CD14-positive monocyte (primary cell): Measurements from ENCODE around the gene RHOT2. TPM values are rescaled to one million over a fixed set of nuclear protein-coding genes. Genes with fewer than 3 reads are reported as not detected.

ENCODE experiments used
- DNase-seq, 3 donors: peaks; one replicate each; pipeline ENCODE4 v3.0.0-alpha.2; 2011 to 2022
- H2AFZ ChIP-seq: 2 replicates; pipeline ENCODE4 v1.6.0; 2012; ENCODE audit warnings: mild to moderate bottlenecking, low read depth, low read length, inconsistent platforms; ENCODE audit not compliant: insufficient read depth, poor library complexity, severe bottlenecking
- H3K27ac ChIP-seq, 2 donors: 1 replicate in 1 of 2; 2 replicates in 1 of 2; pipeline ENCODE4 v1.5.1; 2012 to 2013; ENCODE audit warnings: low read length in 2 of 2, control low read depth in 1 of 2, inconsistent platforms in 1 of 2, low read depth in 1 of 2, mild to moderate bottlenecking in 1 of 2
- H3K27me3 ChIP-seq, 2 donors: one replicate each; pipeline versions ENCODE4 v1.6.0 to v1.6.1; 2011 to 2013; ENCODE audit warnings: low read length in 2 of 2; ENCODE audit not compliant: control insufficient read depth in 2 of 2, insufficient read depth in 2 of 2
- H3K36me3 ChIP-seq, 2 donors: replicated peaks in 1 of 2; 1 replicate in 1 of 2; 2 replicates in 1 of 2; pipeline versions ENCODE4 v1.5.1 to v1.6.1; 2012 to 2013; ENCODE audit warnings: low read length in 2 of 2, control low read depth in 1 of 2, inconsistent platforms in 1 of 2, mild to moderate bottlenecking in 1 of 2; ENCODE audit not compliant: insufficient read depth in 2 of 2, control insufficient read depth in 1 of 2
- H3K4me1 ChIP-seq, 2 donors: 1 replicate in 1 of 2; 2 replicates in 1 of 2; pipeline versions ENCODE4 v1.5.1 to v1.6.1; 2012 to 2013; ENCODE audit warnings: low read length in 2 of 2, control low read depth in 1 of 2, inconsistent platforms in 1 of 2, mild to moderate bottlenecking in 1 of 2, moderate library complexity in 1 of 2; ENCODE audit not compliant: insufficient read depth in 2 of 2, control insufficient read depth in 1 of 2
- H3K4me2 ChIP-seq: replicated peaks from 2 replicates; pipeline ENCODE3; 2012; ENCODE audit warnings: low read length, moderate library complexity, mild to moderate bottlenecking; ENCODE audit not compliant: poor library complexity, severe bottlenecking; ENCODE audit errors: extremely low read depth
- H3K4me3 ChIP-seq, 3 experiments: fragments of 200-600 bp in 1 of 3; sonication (generic) in 1 of 3; replicated peaks in 1 of 3; 1 replicate in 2 of 3; 2 replicates in 1 of 3; pipeline ENCODE4 v1.5.1; 2011 to 2013; ENCODE audit warnings: low read length in 3 of 3, mild to moderate bottlenecking in 3 of 3, control low read depth in 2 of 3, low read depth in 2 of 3, inconsistent platforms in 1 of 3, moderate library complexity in 1 of 3
- H3K79me2 ChIP-seq: 2 replicates; pipeline ENCODE4 v1.6.0; 2012; ENCODE audit warnings: mild to moderate bottlenecking, control low read depth, inconsistent platforms, low read length, moderate library complexity; ENCODE audit not compliant: insufficient read depth
- H3K9ac ChIP-seq: 2 replicates; pipeline ENCODE4 v1.6.0; 2017; ENCODE audit warnings: low read length, mild to moderate bottlenecking; ENCODE audit not compliant: insufficient read depth, poor library complexity, severe bottlenecking
- H3K9me3 ChIP-seq, 2 donors: replicated peaks in 1 of 2; 1 replicate in 1 of 2; 2 replicates in 1 of 2; pipeline versions ENCODE4 v1.5.1 to v1.6.1; 2012 to 2013; ENCODE audit warnings: low read length in 2 of 2, control low read depth in 1 of 2; ENCODE audit not compliant: control insufficient read depth in 1 of 2, insufficient read depth in 1 of 2
- H4K20me1 ChIP-seq: 2 replicates; pipeline ENCODE4 v1.6.0; 2012; ENCODE audit warnings: mild to moderate bottlenecking, low read length, control low read depth, moderate library complexity; ENCODE audit not compliant: insufficient read depth
- H3K27ac Mint-ChIP-seq, 7 donors: one replicate each; pipeline ENCODE4 v1.8.0; 2020; ENCODE audit warnings: mild to moderate bottlenecking in 7 of 7, mixed read lengths in 7 of 7, moderate library complexity in 6 of 7, inconsistent platforms in 2 of 7
- H3K27me3 Mint-ChIP-seq, 3 donors: one replicate each; pipeline ENCODE4 v1.8.0; 2021 to 2022; ENCODE audit warnings: low read depth in 3 of 3, mild to moderate bottlenecking in 3 of 3, mixed read lengths in 3 of 3, moderate library complexity in 3 of 3, inconsistent platforms in 1 of 3
- H3K36me3 Mint-ChIP-seq, 2 donors: one replicate each; pipeline ENCODE4 v1.8.0; 2020; ENCODE audit warnings: mixed read lengths in 2 of 2, inconsistent platforms in 1 of 2, mild to moderate bottlenecking in 1 of 2
- H3K4me1 Mint-ChIP-seq: one replicate; pipeline ENCODE4 v1.8.0; 2020; ENCODE audit warnings: mild to moderate bottlenecking, mixed read lengths
- H3K4me3 Mint-ChIP-seq, 2 donors: one replicate each; pipeline ENCODE4 v1.8.0; 2020; ENCODE audit warnings: mild to moderate bottlenecking in 2 of 2, mixed read lengths in 2 of 2, moderate library complexity in 1 of 2
- H3K9me3 Mint-ChIP-seq, 7 donors: one replicate each; pipeline ENCODE4 v1.8.0; 2020 to 2022; ENCODE audit warnings: mixed read lengths in 7 of 7, mild to moderate bottlenecking in 6 of 7, moderate library complexity in 6 of 7, inconsistent platforms in 2 of 7
- WGBS: methylation state at CpG from one replicate; pipeline ENCODE4 v1.1.5; 2013; ENCODE audit warnings: missing lambda C conversion rate; ENCODE audit not compliant: insufficient coverage; 5-methylcytosine and 5-hydroxymethylcytosine counted together
- intact Hi-C, 2 donors: fragments of 100-400 bp; cut with micrococcal nuclease; formaldehyde crosslinking; loops; one replicate each; pipeline versions ENCODE4 v1.15.0 to v1.15.1; 2023
- polyA plus RNA-seq, 3 donors: library from polyadenylated mRNA; depleted of rRNA in 1 of 3; unstranded in 2 of 3; stranded (reverse) in 1 of 3; fragments of 300-500 nt in 2 of 3; fragments of >200 nt in 1 of 3; fragmentation: Illumina TruSeq in 2 of 3; gene quantifications; 1 replicate in 2 of 3; 2 replicates in 1 of 3; pipeline ENCODE4 v1.2.3, GENCODE V29; 2012 to 2021
- TF ChIP-seq, protein P1 (sequence below): fragments of 200-600 bp; IDR thresholded peaks from one replicate; pipeline ENCODE4 v1.8.0; 2022; ENCODE audit warnings: antibody characterized with exemption, mild to moderate bottlenecking

Gene RHOT2
- polyA plus RNA-seq, 3 donors = 25.4 to 276 (median 26.3) TPM

DNA sequence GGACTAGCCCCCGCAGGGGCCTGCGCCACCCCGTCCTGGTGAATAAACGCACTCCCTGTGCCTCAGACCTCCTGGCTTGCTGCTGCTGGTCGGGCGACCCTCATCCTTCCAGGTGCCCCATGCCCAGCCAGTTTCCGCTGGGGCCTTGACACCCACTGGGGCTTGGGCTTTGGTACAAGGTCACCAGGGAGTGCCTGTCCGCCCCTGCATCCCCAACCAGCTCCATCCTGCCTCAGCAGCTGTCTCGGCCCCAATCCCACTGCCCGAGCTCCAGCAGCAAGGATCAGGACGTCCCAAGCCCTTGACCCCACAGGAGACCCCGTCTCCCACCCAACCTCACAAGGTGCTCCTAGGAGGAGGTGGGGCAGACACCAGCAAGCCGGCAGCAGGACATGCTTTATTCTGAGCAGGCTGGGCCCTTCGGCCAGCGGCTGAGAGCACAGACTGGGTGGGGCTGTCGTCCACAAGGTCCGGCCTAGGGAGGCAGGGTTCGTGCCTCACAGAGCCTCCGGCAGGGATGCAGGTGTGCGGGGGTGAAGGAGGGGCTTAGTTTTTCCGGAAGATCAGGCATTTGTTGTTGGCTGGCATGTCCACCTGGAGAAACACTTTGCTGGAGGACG is 33.8 kb upstream of the RHOT2 start:
- H3K4me2 ChIP-seq = no peak overlapping the region
- no peak overlapping the region for H2AFZ ChIP-seq
- no peak overlapping the region for H3K27ac Mint-ChIP-seq
- peaks cover 3 to 12% (median 8%) of the 10 kb centered on the region in 3 donors for H3K27me3 Mint-ChIP-seq
- H4K20me1 ChIP-seq = peaks cover 35% of the 10 kb centered on the region
- peaks cover 24 to 46% of the 10 kb centered on the region in 2 donors for H3K4me1 ChIP-seq
- TF ChIP-seq, protein P1, sequence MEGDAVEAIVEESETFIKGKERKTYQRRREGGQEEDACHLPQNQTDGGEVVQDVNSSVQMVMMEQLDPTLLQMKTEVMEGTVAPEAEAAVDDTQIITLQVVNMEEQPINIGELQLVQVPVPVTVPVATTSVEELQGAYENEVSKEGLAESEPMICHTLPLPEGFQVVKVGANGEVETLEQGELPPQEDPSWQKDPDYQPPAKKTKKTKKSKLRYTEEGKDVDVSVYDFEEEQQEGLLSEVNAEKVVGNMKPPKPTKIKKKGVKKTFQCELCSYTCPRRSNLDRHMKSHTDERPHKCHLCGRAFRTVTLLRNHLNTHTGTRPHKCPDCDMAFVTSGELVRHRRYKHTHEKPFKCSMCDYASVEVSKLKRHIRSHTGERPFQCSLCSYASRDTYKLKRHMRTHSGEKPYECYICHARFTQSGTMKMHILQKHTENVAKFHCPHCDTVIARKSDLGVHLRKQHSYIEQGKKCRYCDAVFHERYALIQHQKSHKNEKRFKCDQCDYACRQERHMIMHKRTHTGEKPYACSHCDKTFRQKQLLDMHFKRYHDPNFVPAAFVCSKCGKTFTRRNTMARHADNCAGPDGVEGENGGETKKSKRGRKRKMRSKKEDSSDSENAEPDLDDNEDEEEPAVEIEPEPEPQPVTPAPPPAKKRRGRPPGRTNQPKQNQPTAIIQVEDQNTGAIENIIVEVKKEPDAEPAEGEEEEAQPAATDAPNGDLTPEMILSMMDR = no peak
- H3K36me3 ChIP-seq = peaks cover 0 to 9% of the 10 kb centered on the region in 2 donors
- H3K27me3 ChIP-seq = no peaks in the 10 kb centered on the region
- H3K4me3 Mint-ChIP-seq = no peak overlapping the region
- H3K27ac ChIP-seq = no peak overlapping the region
- peaks cover 12% of the 10 kb centered on the region for H3K79me2 ChIP-seq
- no peak overlapping the region for H3K4me3 ChIP-seq
- peaks cover 16% of the 10 kb centered on the region for H3K4me1 Mint-ChIP-seq
- H3K36me3 Mint-ChIP-seq = peaks cover 2 to 4% of the 10 kb centered on the region in 2 donors
- intact Hi-C loops = no loop called here
- no peaks in the 10 kb centered on the region for H3K9me3 ChIP-seq
- DNase-seq = no peak
- WGBS = 94% methylated on average over 17 of the region's 22 CpGs
- H3K9me3 Mint-ChIP-seq = no peaks in the 10 kb centered on the region
- no peak overlapping the region for H3K9ac ChIP-seq

DNA sequence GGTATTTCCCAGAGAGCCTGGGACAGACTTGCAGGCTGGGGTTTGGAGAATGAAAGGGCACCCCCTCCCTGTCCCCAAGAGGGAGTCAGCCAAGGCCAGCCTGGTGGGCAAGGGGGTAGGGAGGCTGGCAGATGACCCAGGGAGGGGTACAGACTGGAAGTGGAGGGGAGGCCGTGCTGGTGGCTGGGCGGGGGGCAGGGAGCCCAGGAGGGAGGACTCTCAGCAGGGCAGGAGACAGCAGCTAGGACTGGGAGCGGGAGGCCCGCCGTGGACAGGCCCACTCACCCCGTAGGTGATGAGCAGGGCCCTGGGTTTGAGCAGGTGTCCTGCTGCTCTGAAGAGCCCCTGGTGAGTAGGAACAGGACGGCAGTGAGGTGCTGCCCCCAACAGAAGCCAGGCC is 32.9 kb upstream of the RHOT2 start:
- no peaks in the 10 kb centered on the region for H3K9me3 ChIP-seq
- no peaks in the 10 kb centered on the region for H3K27me3 ChIP-seq
- peak overlapping the region in 1 of 2 donors; percentile 30 for H3K4me3 Mint-ChIP-seq
- WGBS = 96% methylated on average over 2 of the region's 7 CpGs
- H3K4me3 ChIP-seq = peak overlapping the region in 1 of 3 experiments; percentile 96
- peaks cover 3 to 12% (median 8%) of the 10 kb centered on the region in 3 donors for H3K27me3 Mint-ChIP-seq
- TF ChIP-seq, protein P1 = no peak
- H2AFZ ChIP-seq = no peak overlapping the region
- H3K27ac Mint-ChIP-seq = no peak overlapping the region
- peaks cover 0 to 8% of the 10 kb centered on the region in 2 donors for H3K36me3 ChIP-seq
- H3K4me1 ChIP-seq = peaks cover 24 to 40% of the 10 kb centered on the region in 2 donors
- H3K9ac ChIP-seq = no peak overlapping the region
- no peak overlapping the region for H3K27ac ChIP-seq
- peaks cover 12% of the 10 kb centered on the region for H3K79me2 ChIP-seq
- H3K9me3 Mint-ChIP-seq = no peaks in the 10 kb centered on the region
- intact Hi-C loops = loop anchor here (5.0 kb wide), 2 partner anchors 47 to 108 kb away; partner anchors contain the start of genes CAPN15 (in 2 of the 2), JMJD8 (in 1 of the 2) and STUB1 (in 1 of the 2)
- peaks cover 27% of the 10 kb centered on the region for H4K20me1 ChIP-seq
- H3K4me2 ChIP-seq = peak overlapping the region; percentile 100
- DNase-seq = no peak
- H3K36me3 Mint-ChIP-seq = peaks cover 2 to 4% of the 10 kb centered on the region in 2 donors
- H3K4me1 Mint-ChIP-seq = peaks cover 14% of the 10 kb centered on the region
